ENCODE results near the gene UQCR11.

The UQCR11 gene

GRCh38 chr19:1575323-1576241 is 29.7 kb downstream of the UQCR11 start:
- no peak overlapping the region for H2AFZ ChIP-seq (ENCODE audit: low read length)
- no peak overlapping the region for H3K27ac ChIP-seq (ENCODE audit: low read length)
- H4K20me1 ChIP-seq (ENCODE audit: insufficient read depth, low read length): no peaks in the 10 kb centered on the region
- no peaks in the 10 kb centered on the region for H3F3A ChIP-seq (ENCODE audit: insufficient read depth, low read length)
- H3K4me3 ChIP-seq (ENCODE audit: low read length): no peak overlapping the region
- H3K9me3 ChIP-seq (replicated peaks; ENCODE audit: insufficient read depth, low read length): no peaks in the 10 kb centered on the region
- H3K9ac ChIP-seq (ENCODE audit: low read length): no peak overlapping the region
- H3K9me2 ChIP-seq (replicated peaks; ENCODE audit: insufficient read depth, low read length): no peaks in the 10 kb centered on the region
- no peaks in the 10 kb centered on the region for H3K79me2 ChIP-seq (ENCODE audit: low read length)
- no peak for DNase-seq
- H3K4me1 ChIP-seq (ENCODE audit: low read length): no peaks in the 10 kb centered on the region
- no peak for TF ChIP-seq EZH2phosphoT487 (IDR thresholded peaks at IDR 0.05; ENCODE audit: low read length)
- no peak for TF ChIP-seq CTCF (IDR thresholded peaks at IDR 0.05; ENCODE audit: low read length)
- TF ChIP-seq EZH2 (optimal IDR thresholded peaks at IDR 0.05; ENCODE audit: low read depth, low read length): no peak
- no peak overlapping the region for H3K4me2 ChIP-seq (ENCODE audit: low read depth, low read length)
- no peaks in the 10 kb centered on the region; the same call in 1 of the 2 replicates for H3K36me3 ChIP-seq (replicated peaks; ENCODE audit: insufficient read depth, low read length)
- peaks cover 23% of the 10 kb centered on the region for H3K27me3 ChIP-seq (replicated peaks; ENCODE audit: insufficient read depth, low read length)

GRCh38 chr19:1574354-1575136 is 30.7 kb downstream of the UQCR11 start:
- TF ChIP-seq CTCF (IDR thresholded peaks at IDR 0.05; ENCODE audit: low read length): no peak
- no peak for TF ChIP-seq EZH2 (optimal IDR thresholded peaks at IDR 0.05; ENCODE audit: low read depth, low read length)
- TF ChIP-seq EZH2phosphoT487 (IDR thresholded peaks at IDR 0.05; ENCODE audit: low read length): no peak
- Histone ChIP-seq H4K20me1 (ENCODE audit: insufficient read depth, low read length) (no peaks in the 10 kb centered on the region), H3K27me3 (replicated peaks; ENCODE audit: insufficient read depth, low read length) (peaks cover 34% of the 10 kb centered on the region), H3K9me2 (replicated peaks; ENCODE audit: insufficient read depth, low read length) (no peaks in the 10 kb centered on the region), H2AFZ (ENCODE audit: low read length) (no peak overlapping the region), H3K79me2 (ENCODE audit: low read length) (no peaks in the 10 kb centered on the region), H3K36me3 (replicated peaks; ENCODE audit: insufficient read depth, low read length) (no peaks in the 10 kb centered on the region; the same call in 1 of the 2 replicates), H3K9me3 (replicated peaks; ENCODE audit: insufficient read depth, low read length) (no peaks in the 10 kb centered on the region), H3K4me1 (ENCODE audit: low read length) (no peaks in the 10 kb centered on the region), H3K27ac (ENCODE audit: low read length) (no peak overlapping the region), H3K4me3 (ENCODE audit: low read length) (no peak overlapping the region), H3K4me2 (ENCODE audit: low read depth, low read length) (no peak overlapping the region), H3F3A (ENCODE audit: insufficient read depth, low read length) (no peaks in the 10 kb centered on the region), H3K9ac (ENCODE audit: low read length) (no peak overlapping the region)
- DNase-seq: no peak

- Histone ChIP-seq H3K36me3 (replicated peaks; ENCODE audit: insufficient read depth, low read length) (no peaks in the 10 kb centered on the region; the same call in 1 of the 2 replicates), H3K9me3 (replicated peaks; ENCODE audit: insufficient read depth, low read length) (no peaks in the 10 kb centered on the region), H3K79me2 (ENCODE audit: low read length) (no peaks in the 10 kb centered on the region), H4K20me1 (ENCODE audit: insufficient read depth, low read length) (no peaks in the 10 kb centered on the region), H3F3A (ENCODE audit: insufficient read depth, low read length) (no peaks in the 10 kb centered on the region), H3K4me2 (ENCODE audit: low read depth, low read length) (no peak overlapping the region), H3K4me1 (ENCODE audit: low read length) (peaks cover 5% of the 10 kb centered on the region), H3K4me3 (ENCODE audit: low read length) (no peak overlapping the region), H3K9ac (ENCODE audit: low read length) (no peak overlapping the region), H3K27me3 (replicated peaks; ENCODE audit: insufficient read depth, low read length) (peaks cover 45% of the 10 kb centered on the region), H3K9me2 (replicated peaks; ENCODE audit: insufficient read depth, low read length) (no peaks in the 10 kb centered on the region), H2AFZ (ENCODE audit: low read length) (no peak overlapping the region), H3K27ac (ENCODE audit: low read length) (no peak overlapping the region)
- no peak for DNase-seq
- no peak for TF ChIP-seq EZH2phosphoT487 (IDR thresholded peaks at IDR 0.05; ENCODE audit: low read length)
- no peak for TF ChIP-seq CTCF (IDR thresholded peaks at IDR 0.05; ENCODE audit: low read length)
Measured at GRCh38 chr19:1572795-1573194, 32.5 kb downstream of the UQCR11 start.

All from MM.1S (cell line).